ENCODE measurements around the gene FAM47E.

The FAM47E gene

DNA sequence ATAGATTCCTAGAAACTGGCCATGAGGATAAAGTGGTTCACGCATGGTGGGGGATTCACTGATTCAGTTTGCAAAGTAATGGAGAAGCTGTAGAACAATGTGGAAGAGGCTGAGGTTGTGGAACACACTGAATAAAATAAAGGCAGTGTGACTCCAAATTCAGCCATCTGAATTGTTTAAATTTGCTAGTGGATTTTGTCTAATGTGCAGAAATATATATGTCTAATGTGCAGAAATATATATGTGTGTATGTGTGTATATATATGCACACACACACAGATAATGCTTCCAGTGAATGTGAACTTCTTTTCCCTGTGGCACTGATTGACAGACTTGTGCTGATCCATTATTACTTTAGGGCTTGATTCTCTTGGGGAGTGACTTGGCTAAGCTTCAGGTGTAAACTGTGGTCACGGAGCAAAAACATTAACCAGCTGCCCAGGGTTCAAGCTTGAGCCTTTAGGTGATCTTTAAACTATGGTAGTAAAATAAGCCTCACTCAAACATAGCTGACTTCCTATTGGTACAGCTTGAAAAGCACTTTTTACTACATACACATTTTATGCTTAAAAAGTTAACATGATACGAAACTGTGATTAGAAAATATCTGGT is 58.5 kb downstream of the FAM47E start:
- no peak for TF ChIP-seq EZH2phosphoT487 (IDR thresholded peaks at IDR 0.05; ENCODE audit: borderline replicate concordance, low read length)
- TF ChIP-seq, protein P1, sequence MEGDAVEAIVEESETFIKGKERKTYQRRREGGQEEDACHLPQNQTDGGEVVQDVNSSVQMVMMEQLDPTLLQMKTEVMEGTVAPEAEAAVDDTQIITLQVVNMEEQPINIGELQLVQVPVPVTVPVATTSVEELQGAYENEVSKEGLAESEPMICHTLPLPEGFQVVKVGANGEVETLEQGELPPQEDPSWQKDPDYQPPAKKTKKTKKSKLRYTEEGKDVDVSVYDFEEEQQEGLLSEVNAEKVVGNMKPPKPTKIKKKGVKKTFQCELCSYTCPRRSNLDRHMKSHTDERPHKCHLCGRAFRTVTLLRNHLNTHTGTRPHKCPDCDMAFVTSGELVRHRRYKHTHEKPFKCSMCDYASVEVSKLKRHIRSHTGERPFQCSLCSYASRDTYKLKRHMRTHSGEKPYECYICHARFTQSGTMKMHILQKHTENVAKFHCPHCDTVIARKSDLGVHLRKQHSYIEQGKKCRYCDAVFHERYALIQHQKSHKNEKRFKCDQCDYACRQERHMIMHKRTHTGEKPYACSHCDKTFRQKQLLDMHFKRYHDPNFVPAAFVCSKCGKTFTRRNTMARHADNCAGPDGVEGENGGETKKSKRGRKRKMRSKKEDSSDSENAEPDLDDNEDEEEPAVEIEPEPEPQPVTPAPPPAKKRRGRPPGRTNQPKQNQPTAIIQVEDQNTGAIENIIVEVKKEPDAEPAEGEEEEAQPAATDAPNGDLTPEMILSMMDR (IDR thresholded peaks at IDR 0.05; ENCODE audit: low read depth, low read length, poor library complexity, severe bottlenecking), result no peak
- H3K27ac ChIP-seq (ENCODE audit: low read depth, low read length), result no peak overlapping the region
- H3K79me2 ChIP-seq (ENCODE audit: control insufficient read depth, low read length), result no peaks in the 10 kb centered on the region
- no peaks in the 10 kb centered on the region for H3K36me3 ChIP-seq (ENCODE audit: control insufficient read depth, low read length)
- no peak overlapping the region for H3K4me3 ChIP-seq (ENCODE audit: low read length)
- no peaks in the 10 kb centered on the region for H3K9me2 ChIP-seq (replicated peaks; ENCODE audit: control insufficient read depth, low read length)
- H3K4me2 ChIP-seq (ENCODE audit: low read length), result no peak overlapping the region
- no peaks in the 10 kb centered on the region; the same call in 1 of the 2 replicates for H3K9me3 ChIP-seq (ENCODE audit: control insufficient read depth, insufficient read depth, low read length)
- no peaks in the 10 kb centered on the region for H3K27me3 ChIP-seq (ENCODE audit: control insufficient read depth, low read length)
- no peaks in the 10 kb centered on the region for H4K20me1 ChIP-seq (ENCODE audit: control insufficient read depth, insufficient read depth, low read depth, low read length)
- no peaks in the 10 kb centered on the region for H3F3A ChIP-seq (ENCODE audit: control insufficient read depth, insufficient read depth)
- no peaks in the 10 kb centered on the region for H3K4me1 ChIP-seq (ENCODE audit: control insufficient read depth, low read length)

DNA sequence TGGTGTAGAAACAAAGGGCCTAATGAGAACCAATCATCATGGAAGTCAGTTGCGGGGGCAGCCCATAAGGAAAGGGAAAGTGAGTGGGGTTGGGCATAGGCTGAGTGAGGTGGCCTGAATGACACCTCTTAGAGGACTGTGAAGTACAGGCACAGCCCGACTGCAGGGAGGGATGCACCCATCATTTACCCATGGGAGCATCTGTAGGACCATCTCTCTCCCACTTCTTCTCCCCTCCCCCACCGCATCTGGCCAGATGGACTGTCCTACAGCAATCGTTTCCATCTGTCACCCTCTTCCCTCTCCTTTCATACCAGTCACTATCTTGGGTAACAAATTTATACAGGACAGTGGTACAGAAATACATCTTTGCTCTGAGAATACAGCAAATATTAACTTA is 59.2 kb downstream of the FAM47E start:
- H3K9me3 ChIP-seq (ENCODE audit: control insufficient read depth, insufficient read depth, low read length), result no peaks in the 10 kb centered on the region; the same call in 1 of the 2 replicates
- H3K4me3 ChIP-seq (ENCODE audit: low read length), result no peak overlapping the region
- H3K4me1 ChIP-seq (ENCODE audit: control insufficient read depth, low read length), result no peaks in the 10 kb centered on the region
- TF ChIP-seq, protein P1 (IDR thresholded peaks at IDR 0.05; ENCODE audit: low read depth, low read length, poor library complexity, severe bottlenecking), result no peak
- TF ChIP-seq EZH2phosphoT487 (IDR thresholded peaks at IDR 0.05; ENCODE audit: borderline replicate concordance, low read length), result no peak
- H3K79me2 ChIP-seq (ENCODE audit: control insufficient read depth, low read length), result no peaks in the 10 kb centered on the region
- H4K20me1 ChIP-seq (ENCODE audit: control insufficient read depth, insufficient read depth, low read depth, low read length), result no peaks in the 10 kb centered on the region
- no peak overlapping the region for H3K27ac ChIP-seq (ENCODE audit: low read depth, low read length)
- no peaks in the 10 kb centered on the region for H3F3A ChIP-seq (ENCODE audit: control insufficient read depth, insufficient read depth)
- H3K4me2 ChIP-seq (ENCODE audit: low read length), result no peak overlapping the region
- H3K27me3 ChIP-seq (ENCODE audit: control insufficient read depth, low read length), result no peaks in the 10 kb centered on the region
- H3K36me3 ChIP-seq (ENCODE audit: control insufficient read depth, low read length), result no peaks in the 10 kb centered on the region
- H3K9me2 ChIP-seq (replicated peaks; ENCODE audit: control insufficient read depth, low read length), result no peaks in the 10 kb centered on the region

DNA sequence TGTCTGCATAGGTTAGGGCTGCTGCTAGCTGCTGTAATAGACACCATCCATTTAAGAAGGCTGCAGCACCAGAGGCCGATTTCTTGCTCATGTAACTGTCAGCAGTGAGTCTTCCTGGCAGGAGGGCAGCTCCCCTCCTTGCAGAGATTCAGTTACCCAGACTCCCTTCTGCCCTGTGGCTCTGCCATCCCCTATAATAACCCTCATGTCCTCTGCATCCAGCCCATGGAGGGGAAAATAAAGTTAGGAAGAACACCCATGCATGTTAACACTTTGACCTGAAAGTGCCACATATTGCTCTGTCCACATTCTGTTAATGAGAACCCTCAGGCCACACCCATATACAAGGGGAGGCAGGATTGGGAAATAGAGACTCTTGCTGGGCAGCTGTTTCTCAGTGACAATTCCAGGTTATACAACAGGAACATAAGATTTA is 60.4 kb downstream of the FAM47E start:
- Histone ChIP-seq H3K9me2 (replicated peaks; ENCODE audit: control insufficient read depth, low read length) (no peaks in the 10 kb centered on the region), H3K4me3 (ENCODE audit: low read length) (no peak overlapping the region), H3K4me1 (ENCODE audit: control insufficient read depth, low read length) (no peaks in the 10 kb centered on the region), H3K36me3 (ENCODE audit: control insufficient read depth, low read length) (no peaks in the 10 kb centered on the region), H3K9me3 (ENCODE audit: control insufficient read depth, insufficient read depth, low read length) (no peaks in the 10 kb centered on the region; the same call in 1 of the 2 replicates), H3K27ac (ENCODE audit: low read depth, low read length) (no peak overlapping the region), H3K27me3 (ENCODE audit: control insufficient read depth, low read length) (no peaks in the 10 kb centered on the region), H4K20me1 (ENCODE audit: control insufficient read depth, insufficient read depth, low read depth, low read length) (no peaks in the 10 kb centered on the region), H3K4me2 (ENCODE audit: low read length) (no peak overlapping the region), H3K79me2 (ENCODE audit: control insufficient read depth, low read length) (no peaks in the 10 kb centered on the region), H3F3A (ENCODE audit: control insufficient read depth, insufficient read depth) (no peaks in the 10 kb centered on the region)
- TF ChIP-seq, protein P1 (IDR thresholded peaks at IDR 0.05; ENCODE audit: low read depth, low read length, poor library complexity, severe bottlenecking), result no peak
- no peak for TF ChIP-seq EZH2phosphoT487 (IDR thresholded peaks at IDR 0.05; ENCODE audit: borderline replicate concordance, low read length)

Measured in DOHH2 (cell line).